H9 (cell line): ENCODE measurements around the gene DAPK1. TPM values are rescaled to one million over a fixed set of nuclear protein-coding genes. Genes with fewer than 3 reads are reported as not detected.

Source experiments
- DNase-seq: peaks from one replicate; pipeline ENCODE4 v3.0.0-alpha.2; 2017
- H2AFZ ChIP-seq: one replicate; pipeline ENCODE4 v1.6.1; 2013; ENCODE audit warnings: mild to moderate bottlenecking, low read length, control low read depth, moderate library complexity
- H2AK5ac ChIP-seq: 2 replicates; pipeline ENCODE4 v1.6.1; 2013; ENCODE audit warnings: low read length, control low read depth, mixed read lengths; ENCODE audit not compliant: insufficient read length
- H2BK120ac ChIP-seq: one replicate; pipeline ENCODE4 v1.6.1; 2013; ENCODE audit warnings: low read depth, mild to moderate bottlenecking, low read length, control low read depth, inconsistent platforms; ENCODE audit not compliant: poor library complexity, severe bottlenecking
- H2BK12ac ChIP-seq: 2 replicates; pipeline ENCODE4 v1.6.1; 2013; ENCODE audit warnings: low read length, control low read depth, mixed read lengths, low read depth; ENCODE audit not compliant: insufficient read length
- H2BK15ac ChIP-seq: 2 replicates; pipeline ENCODE4 v1.6.1; 2013; ENCODE audit warnings: low read depth, low read length, control low read depth
- H2BK20ac ChIP-seq: one replicate; pipeline ENCODE4 v1.6.1; 2013; ENCODE audit warnings: low read depth, mild to moderate bottlenecking, low read length, control low read depth, inconsistent platforms; ENCODE audit not compliant: poor library complexity, severe bottlenecking
- H2BK5ac ChIP-seq: 2 replicates; pipeline ENCODE4 v1.6.1; 2013; ENCODE audit warnings: low read length, control low read depth, mixed read lengths; ENCODE audit not compliant: insufficient read length
- H3K14ac ChIP-seq: 2 replicates; pipeline ENCODE4 v1.6.1; 2013; ENCODE audit warnings: low read length, control low read depth; ENCODE audit not compliant: insufficient read depth
- H3K18ac ChIP-seq: 2 replicates; pipeline ENCODE4 v1.6.1; 2013; ENCODE audit warnings: low read depth, mild to moderate bottlenecking, mixed read lengths, low read length, control low read depth; ENCODE audit not compliant: insufficient read length
- H3K23ac ChIP-seq: 2 replicates; pipeline ENCODE4 v1.6.1; 2013; ENCODE audit warnings: low read length, control low read depth, mixed read lengths, low read depth; ENCODE audit not compliant: insufficient read length
- H3K23me2 ChIP-seq: 2 replicates; pipeline ENCODE4 v1.6.1; 2013; ENCODE audit warnings: low read depth, mild to moderate bottlenecking, mixed read lengths, low read length, control low read depth; ENCODE audit not compliant: insufficient read length, poor library complexity, severe bottlenecking
- H3K27ac ChIP-seq: 2 replicates; pipeline ENCODE4 v1.5.1; 2013; ENCODE audit warnings: low read length, control low read depth, mixed read lengths, low read depth; ENCODE audit not compliant: insufficient read length
- H3K27me3 ChIP-seq: 2 replicates; pipeline ENCODE4 v1.6.1; 2013; ENCODE audit warnings: low read length, control low read depth, inconsistent platforms; ENCODE audit not compliant: insufficient read depth
- H3K4ac ChIP-seq: 2 replicates; pipeline ENCODE4 v1.6.1; 2013; ENCODE audit warnings: low read depth, mild to moderate bottlenecking, control low read depth, inconsistent platforms, low read length, moderate library complexity
- H3K4me1 ChIP-seq: 2 replicates; pipeline ENCODE4 v1.6.1; 2013; ENCODE audit warnings: low read length, control low read depth, inconsistent platforms; ENCODE audit not compliant: insufficient read depth
- H3K4me2 ChIP-seq: 2 replicates; pipeline ENCODE4 v1.6.1; 2013; ENCODE audit warnings: low read length, control low read depth, mixed read lengths; ENCODE audit not compliant: insufficient read length, insufficient read depth
- H3K56ac ChIP-seq: 2 replicates; pipeline ENCODE4 v1.6.1; 2013; ENCODE audit warnings: low read depth, mild to moderate bottlenecking, mixed read lengths, low read length, control low read depth; ENCODE audit not compliant: insufficient read length
- H3K79me1 ChIP-seq: 2 replicates; pipeline ENCODE4 v1.6.1; 2013; ENCODE audit warnings: low read depth, mild to moderate bottlenecking, moderate library complexity, low read length, control low read depth, inconsistent platforms; ENCODE audit not compliant: insufficient read depth, poor library complexity, severe bottlenecking
- H3K79me2 ChIP-seq: 2 replicates; pipeline ENCODE4 v1.6.1; 2013; ENCODE audit warnings: low read length, control low read depth, inconsistent platforms; ENCODE audit not compliant: insufficient read depth
- H3K9ac ChIP-seq: 2 replicates; pipeline ENCODE4 v1.6.1; 2013; ENCODE audit warnings: low read length, control low read depth, mixed read lengths; ENCODE audit not compliant: insufficient read length; ENCODE audit errors: extremely low read depth
- H3K9me3 ChIP-seq: one replicate; pipeline ENCODE4 v1.6.1; 2013; ENCODE audit warnings: low read depth, low read length, inconsistent platforms; ENCODE audit not compliant: control insufficient read depth
- H3T11ph ChIP-seq: one replicate; pipeline ENCODE4 v1.6.1; 2013; ENCODE audit warnings: mild to moderate bottlenecking, low read length, control low read depth, inconsistent platforms
- H4K20me1 ChIP-seq: one replicate; pipeline ENCODE4 v1.6.1; 2013; ENCODE audit not compliant: control insufficient read depth, insufficient read length, insufficient read depth
- H4K5ac ChIP-seq: 2 replicates; pipeline ENCODE4 v1.6.1; 2013; ENCODE audit warnings: low read depth, mild to moderate bottlenecking, mixed read lengths, low read length, control low read depth; ENCODE audit not compliant: insufficient read length
- H4K8ac ChIP-seq: replicated peaks from 2 replicates; pipeline ENCODE4 v1.6.1; 2013; ENCODE audit warnings: low read length, control low read depth, mixed read lengths, low read depth; ENCODE audit not compliant: insufficient read length
- H4K91ac ChIP-seq: 2 replicates; pipeline ENCODE4 v1.6.1; 2013; ENCODE audit warnings: low read depth, mild to moderate bottlenecking, moderate library complexity, mixed read lengths, low read length, control low read depth; ENCODE audit not compliant: insufficient read length
- H3K27ac Mint-ChIP-seq, 3 experiments: 2 replicates in 2 of 3; 3 replicates in 1 of 3; pipeline ENCODE4 v1.8.0; 2020 to 2021; ENCODE audit warnings: mixed read lengths in 3 of 3, mild to moderate bottlenecking in 1 of 3, moderate library complexity in 1 of 3
- H3K27me3 Mint-ChIP-seq: 2 replicates; pipeline ENCODE4 v1.8.0; 2021; ENCODE audit warnings: low read depth, mild to moderate bottlenecking, moderate library complexity, mixed read lengths
- H3K36me3 Mint-ChIP-seq, 3 experiments: 2 replicates in 2 of 3; 3 replicates in 1 of 3; pipeline ENCODE4 v1.8.0; 2020 to 2021; ENCODE audit warnings: low read depth in 3 of 3, mixed read lengths in 3 of 3; ENCODE audit not compliant: insufficient read depth in 1 of 3
- H3K4me1 Mint-ChIP-seq, 2 experiments: 2 replicates each; pipeline ENCODE4 v1.8.0; 2020; ENCODE audit warnings: mixed read lengths in 2 of 2
- H3K4me3 Mint-ChIP-seq, 2 experiments: 2 replicates in 1 of 2; 3 replicates in 1 of 2; pipeline ENCODE4 v1.8.0; 2020 to 2021; ENCODE audit warnings: mild to moderate bottlenecking in 2 of 2, mixed read lengths in 2 of 2, moderate library complexity in 1 of 2
- H3K9me3 Mint-ChIP-seq, 2 experiments: 2 replicates in 1 of 2; 3 replicates in 1 of 2; pipeline ENCODE4 v1.8.0; 2020; ENCODE audit warnings: mild to moderate bottlenecking in 2 of 2, mixed read lengths in 2 of 2, moderate library complexity in 1 of 2
- WGBS: extraction: QIAGEN DNeasy Blood & Tissue Kit; methylation state at CpG from one replicate; pipeline ENCODE4 v1.1.7; 2013; ENCODE audit warnings: missing lambda C conversion rate, low lambda C conversion rate, mixed read lengths; ENCODE audit not compliant: insufficient read length; ENCODE audit errors: extremely low coverage; 5-methylcytosine and 5-hydroxymethylcytosine counted together
- total RNA-seq: library from RNA; stranded (reverse); gene quantifications from 2 replicates; pipeline ENCODE4 v1.2.1, GENCODE V29; 2021
- TF ChIP-seq, protein P1 (sequence below): fragments of 200-600 bp; sonication (generic); conservative IDR thresholded peaks from 3 replicates; pipeline ENCODE4 v1.8.0; 2021; ENCODE audit warnings: antibody characterized with exemption, mild to moderate bottlenecking

The DAPK1 gene
- total RNA-seq, 1 experiment from 2014 or later = 79.4 TPM

GRCh38 chr9:87672586-87672985 is 174.9 kb downstream of the DAPK1 start:
- Mint-ChIP-seq H3K36me3 (peaks cover 26 to 43% (median 30%) of the 10 kb centered on the region in 3 experiments; a peak in 6 of 7 replicates), H3K9me3 (peaks cover 0 to 2% of the 10 kb centered on the region in 2 experiments; a peak in 2 of 5 replicates), H3K27me3 (no peaks in the 10 kb centered on the region), H3K27ac (peak overlapping the region in 1 of 3 experiments; percentile 85; a peak in 1 of 7 replicates), H3K4me1 (no peaks in the 10 kb centered on the region), H3K4me3 (no peak overlapping the region)
- Histone ChIP-seq H3K79me1 (no peaks in the 10 kb centered on the region), H3T11ph (no peak overlapping the region), H3K56ac (no peak overlapping the region), H3K27me3 (no peaks in the 10 kb centered on the region), H3K23ac (no peak overlapping the region), H3K4me2 (no peak overlapping the region), H4K5ac (no peak overlapping the region), H3K9me3 (no peaks in the 10 kb centered on the region), H3K23me2 (no peaks in the 10 kb centered on the region), H4K91ac (no peak overlapping the region), H2BK20ac (no peak overlapping the region), H2BK15ac (no peak overlapping the region), H3K27ac (no peak overlapping the region), H3K18ac (no peak overlapping the region), H2BK5ac (no peak overlapping the region), H3K4ac (no peak overlapping the region), H2AFZ (no peak overlapping the region), H4K8ac (no peak overlapping the region), H3K14ac (no peak overlapping the region), H2AK5ac (no peak overlapping the region), H2BK120ac (no peak overlapping the region), H4K20me1 (peaks cover 3% of the 10 kb centered on the region), H3K9ac (no peak overlapping the region), H3K4me1 (no peaks in the 10 kb centered on the region), H3K79me2 (no peaks in the 10 kb centered on the region), H2BK12ac (no peak overlapping the region)
- peak; percentile 20 for DNase-seq
- no CpG with 5 or more reads among the region's 8 CpGs for WGBS
- TF ChIP-seq, protein P1, sequence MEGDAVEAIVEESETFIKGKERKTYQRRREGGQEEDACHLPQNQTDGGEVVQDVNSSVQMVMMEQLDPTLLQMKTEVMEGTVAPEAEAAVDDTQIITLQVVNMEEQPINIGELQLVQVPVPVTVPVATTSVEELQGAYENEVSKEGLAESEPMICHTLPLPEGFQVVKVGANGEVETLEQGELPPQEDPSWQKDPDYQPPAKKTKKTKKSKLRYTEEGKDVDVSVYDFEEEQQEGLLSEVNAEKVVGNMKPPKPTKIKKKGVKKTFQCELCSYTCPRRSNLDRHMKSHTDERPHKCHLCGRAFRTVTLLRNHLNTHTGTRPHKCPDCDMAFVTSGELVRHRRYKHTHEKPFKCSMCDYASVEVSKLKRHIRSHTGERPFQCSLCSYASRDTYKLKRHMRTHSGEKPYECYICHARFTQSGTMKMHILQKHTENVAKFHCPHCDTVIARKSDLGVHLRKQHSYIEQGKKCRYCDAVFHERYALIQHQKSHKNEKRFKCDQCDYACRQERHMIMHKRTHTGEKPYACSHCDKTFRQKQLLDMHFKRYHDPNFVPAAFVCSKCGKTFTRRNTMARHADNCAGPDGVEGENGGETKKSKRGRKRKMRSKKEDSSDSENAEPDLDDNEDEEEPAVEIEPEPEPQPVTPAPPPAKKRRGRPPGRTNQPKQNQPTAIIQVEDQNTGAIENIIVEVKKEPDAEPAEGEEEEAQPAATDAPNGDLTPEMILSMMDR = no peak
